ENCODE results near the gene DROSHA.
A peak's percentile ranks its signal among the peaks of the same experiment; 100 is the strongest.

DNA sequence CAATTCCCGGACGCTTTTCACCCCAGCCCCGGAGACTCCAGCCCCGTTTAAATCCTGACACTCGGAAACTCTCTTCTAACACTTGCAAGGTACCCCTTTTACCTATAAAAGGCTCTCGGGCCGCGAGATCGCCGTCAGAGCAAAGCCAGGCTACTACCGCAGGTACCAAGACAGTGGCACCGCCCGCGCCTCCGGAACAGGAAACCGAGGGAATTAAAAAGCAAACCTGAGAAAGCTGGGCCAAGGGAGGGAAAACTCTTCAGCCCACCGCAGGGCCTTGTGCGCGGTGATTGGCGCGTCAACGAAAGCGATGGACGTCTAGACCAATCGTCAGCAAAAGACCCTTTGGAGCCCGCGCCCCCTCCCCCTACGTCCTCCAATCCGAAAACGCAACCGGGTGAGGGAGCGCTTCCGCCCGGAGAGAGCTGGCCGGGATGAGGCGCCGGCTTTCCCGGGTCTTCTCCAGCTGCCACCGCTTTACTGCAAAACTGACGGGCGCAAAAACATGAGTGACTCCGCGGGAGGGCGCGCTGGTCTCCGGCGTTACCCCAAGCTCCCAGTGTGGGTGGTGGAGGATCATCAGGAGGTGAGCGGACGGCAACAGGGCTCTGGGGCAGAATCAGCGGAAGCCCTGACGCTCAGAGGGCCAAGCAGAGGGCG lies at the start of gene DROSHA, which contains the start of gene C5orf22:
- TF ChIP-seq, protein P1, sequence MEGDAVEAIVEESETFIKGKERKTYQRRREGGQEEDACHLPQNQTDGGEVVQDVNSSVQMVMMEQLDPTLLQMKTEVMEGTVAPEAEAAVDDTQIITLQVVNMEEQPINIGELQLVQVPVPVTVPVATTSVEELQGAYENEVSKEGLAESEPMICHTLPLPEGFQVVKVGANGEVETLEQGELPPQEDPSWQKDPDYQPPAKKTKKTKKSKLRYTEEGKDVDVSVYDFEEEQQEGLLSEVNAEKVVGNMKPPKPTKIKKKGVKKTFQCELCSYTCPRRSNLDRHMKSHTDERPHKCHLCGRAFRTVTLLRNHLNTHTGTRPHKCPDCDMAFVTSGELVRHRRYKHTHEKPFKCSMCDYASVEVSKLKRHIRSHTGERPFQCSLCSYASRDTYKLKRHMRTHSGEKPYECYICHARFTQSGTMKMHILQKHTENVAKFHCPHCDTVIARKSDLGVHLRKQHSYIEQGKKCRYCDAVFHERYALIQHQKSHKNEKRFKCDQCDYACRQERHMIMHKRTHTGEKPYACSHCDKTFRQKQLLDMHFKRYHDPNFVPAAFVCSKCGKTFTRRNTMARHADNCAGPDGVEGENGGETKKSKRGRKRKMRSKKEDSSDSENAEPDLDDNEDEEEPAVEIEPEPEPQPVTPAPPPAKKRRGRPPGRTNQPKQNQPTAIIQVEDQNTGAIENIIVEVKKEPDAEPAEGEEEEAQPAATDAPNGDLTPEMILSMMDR (conservative IDR thresholded peaks at IDR 0.05 in 1 of 2, IDR thresholded peaks at IDR 0.05 in 1 of 2; ENCODE audit: low read depth in 1 of 2, low read length in 2 of 2) = peak in 1 of 2 donors; percentile 6
- TF ChIP-seq EZH2 (IDR thresholded peaks at IDR 0.05; ENCODE audit: low read length, missing control alignments) = no peak

Measured in fibroblast of lung (primary cell).